ENCODE measurements around the gene RIC3. TPM values are rescaled to one million over a fixed set of nuclear protein-coding genes. Genes with fewer than 3 reads are reported as not detected.

The RIC3 gene
- total RNA-seq, 4 donors from 2014 or later: 3.3 to 43.0 (median 12.5) TPM

- no peaks in the 10 kb centered on the region for H3K27me3 ChIP-seq
- H3K4me3 ChIP-seq: no peak overlapping the region
- WGBS, 2 donors (ENCODE audit: low coverage in 1 of 2): 86% methylated on average over 17 of the region's 17 CpGs; no CpG with 5 or more reads in 1 of the 2 donors
- TF ChIP-seq CTCF (IDR thresholded peaks at IDR 0.05) (no peak), POLR2A (IDR thresholded peaks at IDR 0.05) (no peak), POLR2AphosphoS5 (IDR thresholded peaks at IDR 0.05) (no peak), EP300 (IDR thresholded peaks at IDR 0.05; ENCODE audit: low read depth) (no peak)
- no peak for DNase-seq
- no peaks in the 10 kb centered on the region for H3K36me3 ChIP-seq
- intact Hi-C loops (cut with DNase I; ENCODE audit: low total_unique reads) (no loop called here), in situ Hi-C loops (cut with MboI; ENCODE audit: low pct_ligation_motif_present in 1 of 4, low pct_unique_long_range_greater_than_20kb in 1 of 4, low sequenced_read_pairs in 3 of 4) (loop anchor here (10.0 to 25.0 kb wide), 3 partner anchors 55 to 203 kb away; no protein-coding TSS in a partner anchor)
- peaks cover 0 to 10% (median 5%) of the 10 kb centered on the region in 4 donors for H3K4me1 ChIP-seq
- no peak overlapping the region for H3K27ac ChIP-seq
- no peaks in the 10 kb centered on the region for H3K9me3 ChIP-seq
Observed at GRCh38 chr11:8089791-8090510, 78.9 kb downstream of the RIC3 start.

- no peak for DNase-seq
- peaks cover 0 to 5% (median 3%) of the 10 kb centered on the region in 4 donors for H3K4me1 ChIP-seq
- H3K9me3 ChIP-seq: no peaks in the 10 kb centered on the region
- intact Hi-C loops (cut with DNase I; ENCODE audit: low total_unique reads): no loop called here
- H3K27me3 ChIP-seq: no peaks in the 10 kb centered on the region
- no peak overlapping the region for H3K27ac ChIP-seq
- TF ChIP-seq EP300 (IDR thresholded peaks at IDR 0.05; ENCODE audit: low read depth) (no peak), CTCF (IDR thresholded peaks at IDR 0.05) (no peak)
- in situ Hi-C loops (cut with MboI; ENCODE audit: low pct_ligation_motif_present in 1 of 4, low pct_unique_long_range_greater_than_20kb in 1 of 4, low sequenced_read_pairs in 3 of 4): loop anchor here in 1 of 4 donors (25.0 kb wide), 1 partner anchor 200 kb away; no protein-coding TSS in a partner anchor
- H3K4me3 ChIP-seq: no peak overlapping the region
- WGBS, 2 donors (ENCODE audit: low coverage in 1 of 2): 77% methylated on average over 2 of the region's 3 CpGs; no CpG with 5 or more reads in 1 of the 2 donors
- H3K36me3 ChIP-seq: no peaks in the 10 kb centered on the region
Observed at GRCh38 chr11:8087756-8088155, 81.1 kb downstream of the RIC3 start.

GRCh38 chr11:8087185-8087584 is 81.6 kb downstream of the RIC3 start:
- H3K27ac ChIP-seq: no peak overlapping the region
- TF ChIP-seq POLR2A (IDR thresholded peaks at IDR 0.05) (no peak), POLR2AphosphoS5 (IDR thresholded peaks at IDR 0.05) (no peak), EP300 (IDR thresholded peaks at IDR 0.05; ENCODE audit: low read depth) (no peak), CTCF (IDR thresholded peaks at IDR 0.05) (no peak)
- peaks cover 0 to 2% (median 0%) of the 10 kb centered on the region in 4 donors for H3K4me1 ChIP-seq
- H3K27me3 ChIP-seq: peaks cover 3% of the 10 kb centered on the region
- in situ Hi-C loops (cut with MboI; ENCODE audit: low pct_ligation_motif_present in 1 of 4, low pct_unique_long_range_greater_than_20kb in 1 of 4, low sequenced_read_pairs in 3 of 4) (loop anchor here in 1 of 4 donors (25.0 kb wide), 1 partner anchor 200 kb away; no protein-coding TSS in a partner anchor), intact Hi-C loops (cut with DNase I; ENCODE audit: low total_unique reads) (no loop called here)
- DNase-seq: no peak
- no peaks in the 10 kb centered on the region for H3K36me3 ChIP-seq
- H3K9me3 ChIP-seq: no peaks in the 10 kb centered on the region
- no peak overlapping the region for H3K4me3 ChIP-seq
- WGBS, 2 donors (ENCODE audit: low coverage in 1 of 2): 77% methylated on average over 4 of the region's 4 CpGs; no CpG with 5 or more reads in 1 of the 2 donors

- Histone ChIP-seq H3K36me3 (no peaks in the 10 kb centered on the region), H3K9me3 (no peaks in the 10 kb centered on the region), H3K4me1 (peaks cover 0 to 4% (median 1%) of the 10 kb centered on the region in 4 donors), H3K27ac (no peak overlapping the region), H3K4me3 (no peak overlapping the region), H3K27me3 (peaks cover 9% of the 10 kb centered on the region)
- DNase-seq: no peak
- WGBS, 2 donors (ENCODE audit: low coverage in 1 of 2): 80 to 86% methylated on average over 1 to 7 of the region's 7 CpGs
- in situ Hi-C loops (cut with MboI; ENCODE audit: low pct_ligation_motif_present in 1 of 4, low pct_unique_long_range_greater_than_20kb in 1 of 4, low sequenced_read_pairs in 3 of 4): loop anchor here in 1 of 4 donors (25.0 kb wide), 1 partner anchor 199 kb away; no protein-coding TSS in a partner anchor
- intact Hi-C loops (cut with DNase I; ENCODE audit: low total_unique reads): no loop called here
- TF ChIP-seq POLR2A (IDR thresholded peaks at IDR 0.05) (no peak), EP300 (IDR thresholded peaks at IDR 0.05; ENCODE audit: low read depth) (no peak), POLR2AphosphoS5 (IDR thresholded peaks at IDR 0.05) (no peak), CTCF (IDR thresholded peaks at IDR 0.05) (no peak)
Observed at GRCh38 chr11:8086571-8086970, 82.3 kb downstream of the RIC3 start.
